GM18868 (cell line): ENCODE measurements around the gene HOXB3.

Source experiments
- ATAC-seq: cut with Tn5 transposase; IDR thresholded peaks from one replicate; pipeline ENCODE4 v1.9.1; 2021; ENCODE audit warnings: mild to moderate bottlenecking, moderate library complexity; ENCODE audit not compliant: unreplicated experiment

Gene HOXB3

DNA sequence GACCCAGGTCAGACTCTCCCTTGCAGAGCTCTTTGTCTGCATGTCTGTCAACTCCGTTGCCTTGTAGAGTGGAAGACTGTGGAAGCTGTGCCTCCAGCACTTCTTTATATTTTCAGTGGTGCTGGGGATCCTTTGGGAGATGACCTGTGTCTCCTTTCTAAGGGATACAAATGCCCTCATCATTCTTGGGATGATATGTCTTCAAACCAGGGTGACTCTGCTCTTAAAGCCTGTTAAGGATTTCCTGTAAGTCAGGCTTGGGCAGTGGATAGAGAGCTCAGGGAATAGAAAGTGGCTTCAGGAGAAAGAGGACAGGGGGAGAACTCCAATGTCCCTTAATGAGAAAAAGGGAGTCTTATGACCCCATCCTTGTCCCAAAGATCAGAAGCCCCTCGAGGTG is 1.5 kb downstream of the HOXB3 start:
- no peak for ATAC-seq

DNA sequence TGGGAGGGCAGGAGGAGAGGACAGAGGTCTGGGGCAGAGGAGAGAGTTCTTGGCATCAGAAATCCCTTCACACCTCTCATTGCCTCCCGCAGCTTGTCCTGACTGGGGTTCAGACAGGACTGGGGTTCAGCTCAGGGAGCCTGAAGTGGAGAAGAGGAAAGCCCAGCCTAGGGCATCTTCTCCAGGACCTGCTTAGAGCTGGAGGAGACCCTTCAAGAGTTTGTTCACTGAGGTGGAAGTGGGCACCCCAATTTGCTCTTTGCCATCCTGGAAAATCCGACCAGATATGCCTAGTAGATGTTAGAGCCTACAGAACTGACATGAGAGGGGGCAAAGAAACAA is 2.0 kb downstream of the HOXB3 start:
- no peak for ATAC-seq

GRCh38 chr17:48587276-48588073 is 2.6 kb downstream of the HOXB3 start:
- ATAC-seq: no peak

- ATAC-seq: no peak
Measured at GRCh38 chr17:48586355-48587258, 3.4 kb downstream of the HOXB3 start.

- no peak for ATAC-seq
Measured at GRCh38 chr17:48584223-48584741, 5.8 kb downstream of the HOXB3 start.

DNA sequence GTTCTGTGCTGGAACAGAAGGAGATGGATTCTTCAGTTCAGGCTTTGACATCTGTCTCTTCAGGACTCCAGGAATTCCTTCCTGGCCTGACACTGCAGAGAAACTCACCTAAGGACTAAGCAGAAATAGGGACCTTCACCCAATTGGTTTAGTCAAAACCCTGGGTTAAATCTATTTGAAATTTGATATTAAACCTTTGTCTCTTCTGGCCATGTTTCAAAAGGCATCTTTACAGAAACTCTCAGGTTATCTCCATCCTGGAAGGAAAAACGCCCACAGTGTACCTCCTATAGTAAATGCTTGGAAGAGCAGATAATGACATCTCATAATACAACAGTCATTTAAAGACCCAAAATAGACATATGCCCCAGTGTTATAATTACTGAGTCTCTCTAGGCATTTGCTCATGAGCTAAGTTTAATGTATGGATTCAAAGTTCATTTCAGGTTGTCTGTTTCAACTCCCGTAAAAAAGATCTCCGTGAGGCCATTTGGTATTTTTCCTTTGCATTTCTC is 6.3 kb downstream of the HOXB3 start:
- ATAC-seq: no peak

DNA sequence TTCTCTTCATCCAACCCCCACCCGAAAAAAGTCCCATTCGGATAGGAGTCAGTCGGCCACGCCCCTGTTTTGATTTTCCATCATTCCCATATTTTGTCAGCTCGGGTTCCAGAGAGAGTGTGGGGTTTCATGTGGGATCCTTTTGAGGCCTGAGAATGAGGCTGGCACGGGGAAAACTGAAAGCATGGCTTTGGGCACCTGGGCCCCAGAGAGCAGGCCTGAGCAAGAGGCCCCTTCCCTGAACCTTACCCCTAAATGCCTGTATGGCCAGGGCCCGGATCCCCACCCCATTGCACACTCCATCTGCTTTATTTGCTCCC is 7.3 kb downstream of the HOXB3 start:
- ATAC-seq: no peak

- ATAC-seq: no peak
Measured at GRCh38 chr17:48579760-48580554, 10.1 kb downstream of the HOXB3 start.

GRCh38 chr17:48579471-48579759 is 10.6 kb downstream of the HOXB3 start:
- no peak for ATAC-seq

- peak; percentile 25 for ATAC-seq
Measured at GRCh38 chr17:48578616-48579470, 11.2 kb downstream of the HOXB3 start.

GRCh38 chr17:48577946-48578615 is 12.0 kb downstream of the HOXB3 start, which contains the start of gene HOXB4:
Gene HOXB4 (minus strand): TSS chr17:48578350. CDS start chr17:48578319, 31 bp downstream.
- peak; percentile 56 for ATAC-seq

DNA sequence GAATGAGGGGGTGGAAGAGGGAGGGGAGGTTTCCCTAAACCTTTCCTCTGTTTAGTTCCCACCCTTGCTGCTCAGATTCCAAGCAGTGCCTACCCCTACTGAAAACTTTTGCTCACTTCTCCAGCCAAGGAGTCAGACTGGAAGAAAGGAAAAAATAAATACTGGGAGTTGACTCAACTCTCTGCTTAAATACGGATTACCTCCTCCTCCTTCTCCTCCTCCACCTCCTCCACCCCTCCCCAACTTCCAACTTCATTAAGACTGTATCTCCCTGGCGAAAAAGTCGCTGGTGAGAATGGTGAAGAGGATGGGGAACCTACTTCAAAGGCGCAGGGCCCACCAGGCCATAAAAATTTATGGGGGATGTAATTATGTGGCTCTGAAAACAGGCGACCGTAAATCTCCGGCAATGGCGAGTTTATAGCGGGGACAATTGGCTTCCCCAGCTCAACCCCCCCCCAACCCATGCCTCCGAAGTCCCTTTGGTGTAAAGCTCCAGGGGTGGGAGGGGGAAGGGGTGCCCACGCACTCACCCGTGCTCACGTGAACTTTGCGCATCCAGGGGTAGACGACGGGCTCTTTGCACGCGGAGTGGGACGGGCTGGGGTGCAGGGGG is 12.6 kb downstream of the HOXB3 start:
- no peak for ATAC-seq

DNA sequence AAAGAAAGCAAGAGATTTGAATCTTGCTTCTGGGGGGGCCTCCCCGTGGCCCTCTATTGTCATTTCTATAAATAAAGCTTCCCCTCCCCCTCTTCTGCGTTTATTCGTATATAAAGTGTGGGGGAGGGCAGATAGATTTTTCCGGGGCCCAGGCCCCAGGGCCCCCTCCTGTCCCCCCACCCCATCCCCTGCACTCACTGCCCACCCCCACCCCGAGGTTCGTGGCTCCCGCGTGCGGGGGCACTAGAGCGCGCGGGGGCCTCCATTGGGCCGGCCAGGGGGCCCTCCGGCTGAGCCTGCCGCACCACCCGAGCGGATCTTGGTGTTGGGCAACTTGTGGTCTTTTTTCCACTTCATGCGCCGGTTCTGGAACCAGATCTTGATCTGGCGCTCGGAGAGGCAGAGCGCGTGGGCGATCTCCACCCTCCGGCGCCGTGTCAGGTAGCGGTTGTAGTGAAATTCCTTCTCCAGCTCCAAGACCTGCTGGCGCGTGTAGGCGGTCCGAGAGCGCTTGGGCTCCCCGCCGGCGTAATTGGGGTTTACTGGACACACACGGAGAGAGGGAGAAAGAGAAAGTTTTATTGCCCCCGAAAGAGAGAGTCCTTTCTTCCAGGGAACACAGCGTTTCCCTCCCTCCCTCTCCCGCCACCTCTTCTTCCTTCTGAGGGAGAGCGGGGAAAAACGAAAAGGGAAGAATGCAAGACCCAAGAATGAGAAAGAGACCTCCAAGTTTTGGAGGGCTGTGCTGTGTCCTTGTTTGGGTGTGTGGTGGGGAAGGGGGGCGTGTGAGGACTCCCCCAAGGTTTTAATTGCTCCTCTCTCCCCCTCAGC is 13.3 kb downstream of the HOXB3 start:
- ATAC-seq: no peak

DNA sequence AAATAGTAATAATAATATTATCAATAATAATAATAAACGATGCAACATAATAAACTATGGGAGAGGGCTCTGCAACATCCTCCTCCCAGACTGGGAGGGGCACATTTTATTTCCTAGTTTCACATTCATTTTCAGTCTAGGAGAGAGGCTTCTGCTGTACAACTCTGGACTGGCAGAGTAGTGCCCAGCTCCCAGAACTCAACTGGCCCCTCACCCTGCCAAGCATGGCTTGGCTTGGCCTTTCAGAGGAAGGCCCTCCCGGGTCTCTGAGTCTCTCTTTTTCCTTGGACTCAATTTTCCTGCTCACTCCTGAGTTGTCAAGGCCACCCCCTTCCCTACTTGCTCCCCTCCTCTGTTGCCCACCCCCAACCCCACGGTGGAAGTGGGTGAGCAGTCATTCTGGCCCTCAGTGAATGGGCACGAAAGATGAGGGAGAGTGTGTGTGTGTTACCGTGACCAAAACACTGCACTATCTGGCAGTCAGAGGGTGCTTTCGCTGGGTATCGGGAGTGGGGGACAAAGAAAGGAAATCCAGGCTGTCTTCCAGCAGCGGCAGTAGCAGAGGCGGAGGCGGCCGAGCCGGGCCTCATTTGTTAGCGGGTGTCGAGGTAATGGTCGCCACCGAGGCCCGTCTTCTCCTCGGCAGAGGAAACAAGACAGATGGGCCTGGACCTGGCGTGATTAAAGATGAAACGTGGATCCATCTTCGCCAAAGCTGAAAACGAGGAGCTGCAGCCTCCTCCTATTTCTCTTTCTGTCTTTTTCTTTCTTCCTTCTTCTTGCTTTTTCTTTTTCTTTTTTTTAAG is 14.2 kb downstream of the HOXB3 start:
- no peak for ATAC-seq

DNA sequence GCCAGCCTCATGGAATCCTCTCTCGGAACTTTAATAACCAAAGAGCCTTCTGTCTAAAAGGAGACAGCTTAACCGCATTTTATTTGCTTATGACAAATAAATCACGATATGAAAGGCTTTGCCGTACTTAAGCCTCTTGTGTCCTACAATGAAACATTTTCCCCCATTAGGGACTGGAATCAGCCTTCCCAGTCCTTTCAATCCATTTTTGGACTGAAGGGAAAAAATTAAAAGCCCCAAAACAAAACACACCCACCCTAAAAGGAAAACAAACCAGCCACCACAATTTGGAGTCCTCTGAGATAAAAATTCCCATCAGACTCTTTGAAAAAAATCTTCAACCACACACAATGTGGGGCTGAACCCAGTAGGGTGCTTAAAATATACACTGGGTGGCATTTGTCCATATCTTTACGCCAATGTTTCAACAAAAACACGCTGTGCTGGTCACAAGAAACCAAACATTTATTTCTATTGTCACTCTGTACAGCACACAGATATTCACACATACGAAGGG is 14.9 kb downstream of the HOXB3 start:
- ATAC-seq: no peak

- ATAC-seq: no peak
Measured at GRCh38 chr17:48574505-48575065, 15.5 kb downstream of the HOXB3 start.

- no peak for ATAC-seq
Measured at GRCh38 chr17:48571826-48572417, 18.1 kb downstream of the HOXB3 start.
